NT2/D1 (cell line): ENCODE results near the gene CPD.
"Not testable (repeated sequence)": the region's sequence is repeated elsewhere in the genome, so short reads cannot be mapped to it uniquely, and the experiment has no call there.

ENCODE experiments used
- DNase-seq: peaks from one replicate; pipeline ENCODE4 v3.0.0-alpha.2; 2011; ENCODE audit warnings: low read depth, low spot score
- H3K27me3 ChIP-seq: 2 replicates; pipeline ENCODE4 v1.6.0; 2011; ENCODE audit warnings: mild to moderate bottlenecking; ENCODE audit not compliant: insufficient read length, insufficient read depth
- H3K36me3 ChIP-seq: 2 replicates; pipeline ENCODE4 v1.6.1; 2011; ENCODE audit warnings: mild to moderate bottlenecking, low read length, mixed read lengths; ENCODE audit not compliant: insufficient read depth, insufficient read length
- H3K4me1 ChIP-seq: 2 replicates; pipeline ENCODE4 v1.5.1; 2011; ENCODE audit not compliant: insufficient read depth, insufficient read length
- H3K4me3 ChIP-seq: 2 replicates; pipeline ENCODE4 v1.5.1; 2011; ENCODE audit warnings: low read depth; ENCODE audit not compliant: insufficient read length
- H3K9ac ChIP-seq: 2 replicates; pipeline ENCODE4 v1.6.0; 2011; ENCODE audit warnings: low read depth; ENCODE audit not compliant: insufficient read length
- H3K9me3 ChIP-seq: 2 replicates; pipeline ENCODE4 v1.5.1; 2011; ENCODE audit warnings: mild to moderate bottlenecking, low read length; ENCODE audit not compliant: insufficient read depth
- SUZ12 ChIP-seq: IDR thresholded peaks from 2 replicates; pipeline ENCODE4 v1.6.1; 2011; ENCODE audit not compliant: insufficient read length, insufficient read depth; ENCODE audit errors: extremely low read depth
- YY1 ChIP-seq: IDR thresholded peaks from 2 replicates; pipeline ENCODE4 v1.6.1; 2011; ENCODE audit not compliant: insufficient read length, insufficient read depth
- ZNF274 ChIP-seq: IDR thresholded peaks from 2 replicates; pipeline ENCODE4 v1.6.1; 2011; ENCODE audit warnings: mild to moderate bottlenecking, low read depth, low read length

Gene CPD

DNA sequence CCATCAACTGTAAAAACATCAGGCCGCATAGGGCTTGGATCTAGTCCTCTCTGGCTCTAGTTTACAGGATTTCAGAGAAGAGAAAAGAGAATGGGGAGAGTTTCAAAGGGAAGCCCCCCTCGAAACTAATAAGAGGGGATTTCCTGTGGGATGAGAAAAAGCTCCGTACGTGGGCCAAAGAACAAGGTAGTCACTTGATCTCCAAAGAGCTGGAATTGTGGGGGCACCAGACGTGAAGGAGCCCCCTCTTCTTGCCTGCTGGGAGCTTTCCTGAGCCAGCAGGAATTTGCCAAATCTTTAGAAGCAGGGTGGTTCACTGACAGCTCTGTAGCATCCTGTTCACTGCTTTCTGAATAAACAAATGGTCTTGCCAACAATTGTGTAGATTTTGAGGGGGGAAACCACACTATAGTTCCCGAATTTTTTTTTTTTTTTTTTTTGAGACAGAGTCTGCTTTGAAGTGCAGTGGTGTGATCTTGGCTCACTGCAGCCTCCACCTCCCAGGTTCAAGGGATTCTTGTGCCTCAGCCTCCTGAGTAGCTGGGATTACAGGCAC is 37.8 kb upstream of the CPD start:
- DNase-seq: peak; percentile 1
- no peak for TF ChIP-seq ZNF274
- no peak for TF ChIP-seq YY1
- no peak for TF ChIP-seq SUZ12
- H3K9ac ChIP-seq: no peak overlapping the region
- H3K36me3 ChIP-seq: no peaks in the 10 kb centered on the region
- H3K4me1 ChIP-seq: peaks cover 7% of the 10 kb centered on the region
- no peaks in the 10 kb centered on the region for H3K9me3 ChIP-seq
- no peak overlapping the region for H3K4me3 ChIP-seq
- peaks cover 4% of the 10 kb centered on the region for H3K27me3 ChIP-seq

DNA sequence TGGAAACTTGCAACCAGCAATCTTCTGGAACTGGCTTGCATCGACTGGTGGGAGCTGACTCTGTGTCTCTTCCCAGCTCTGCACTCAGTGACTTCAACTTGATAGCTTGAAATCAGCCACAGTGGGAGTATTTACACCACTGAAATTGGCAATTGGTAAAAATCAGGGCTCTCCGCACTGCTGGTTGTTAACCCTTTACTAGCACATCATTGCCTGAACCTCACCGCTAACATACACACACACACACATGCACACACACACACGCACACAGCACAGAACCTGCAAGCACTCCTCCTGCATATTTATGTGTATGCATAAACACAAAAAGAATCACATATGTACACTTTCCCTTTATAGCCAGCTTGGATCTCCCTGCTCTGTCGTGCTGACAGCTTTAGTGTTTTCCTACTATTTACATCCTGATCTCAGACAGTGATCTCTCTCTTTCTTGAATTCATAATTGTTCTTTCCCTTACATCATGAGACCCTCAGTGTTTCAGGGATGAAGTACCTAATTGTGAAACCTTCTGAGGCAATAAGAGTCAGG is 37.0 kb upstream of the CPD start:
- Histone ChIP-seq H3K36me3 (no peaks in the 10 kb centered on the region), H3K27me3 (peaks cover 4% of the 10 kb centered on the region), H3K9me3 (no peaks in the 10 kb centered on the region), H3K9ac (no peak overlapping the region), H3K4me3 (no peak overlapping the region), H3K4me1 (peaks cover 7% of the 10 kb centered on the region)
- no peak for DNase-seq
- TF ChIP-seq SUZ12 (no peak), YY1 (no peak), ZNF274 (no peak)

DNA sequence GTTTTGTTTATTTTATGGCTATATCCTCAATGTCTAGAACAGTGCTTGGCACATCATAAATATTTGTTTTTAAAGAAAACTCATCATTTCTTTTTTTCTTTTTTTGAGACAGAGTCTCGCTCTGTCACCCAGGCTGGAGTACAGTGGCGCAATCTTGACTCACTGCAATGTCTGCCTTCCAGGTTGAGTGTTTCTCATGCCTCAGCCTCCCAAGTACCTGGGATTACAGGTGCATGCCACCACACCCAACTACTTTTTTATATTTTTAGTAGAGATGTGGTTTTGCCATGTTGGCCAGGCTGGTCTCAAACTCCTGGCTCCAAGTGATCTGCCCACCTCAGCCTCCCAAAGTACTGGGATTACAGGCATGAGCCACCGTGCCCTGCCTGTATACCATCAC is 35.5 kb upstream of the CPD start:
- DNase-seq, H3K4me3 ChIP-seq, H3K9ac ChIP-seq, H3K4me1 ChIP-seq, H3K27me3 ChIP-seq, H3K9me3 ChIP-seq, H3K36me3 ChIP-seq: not testable (repeated sequence)

DNA sequence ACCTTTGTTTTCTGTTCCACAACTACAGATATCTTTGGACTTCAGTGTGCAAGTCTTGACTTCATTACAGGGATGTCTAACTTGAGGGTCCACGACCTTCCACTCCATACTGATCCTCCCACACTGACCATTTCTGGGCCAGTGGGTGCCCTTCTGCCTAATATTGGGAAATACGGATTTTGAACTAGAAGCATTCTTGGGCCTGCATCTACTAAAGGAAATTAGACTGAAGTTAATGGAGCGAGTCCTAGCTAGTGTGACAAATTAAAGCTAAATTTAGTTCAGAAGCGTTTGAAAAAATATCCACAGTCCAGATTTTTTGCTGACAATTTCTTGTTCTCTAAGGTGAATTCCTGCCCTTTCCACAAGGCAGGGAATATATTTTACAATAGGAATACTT is 34.9 kb upstream of the CPD start:
- H3K36me3 ChIP-seq: no peaks in the 10 kb centered on the region
- no peak for DNase-seq
- no peak overlapping the region for H3K9ac ChIP-seq
- TF ChIP-seq ZNF274: no peak
- no peak for TF ChIP-seq SUZ12
- no peak for TF ChIP-seq YY1
- peaks cover 4% of the 10 kb centered on the region for H3K27me3 ChIP-seq
- H3K4me1 ChIP-seq: peaks cover 7% of the 10 kb centered on the region
- no peak overlapping the region for H3K4me3 ChIP-seq
- H3K9me3 ChIP-seq: no peaks in the 10 kb centered on the region

DNA sequence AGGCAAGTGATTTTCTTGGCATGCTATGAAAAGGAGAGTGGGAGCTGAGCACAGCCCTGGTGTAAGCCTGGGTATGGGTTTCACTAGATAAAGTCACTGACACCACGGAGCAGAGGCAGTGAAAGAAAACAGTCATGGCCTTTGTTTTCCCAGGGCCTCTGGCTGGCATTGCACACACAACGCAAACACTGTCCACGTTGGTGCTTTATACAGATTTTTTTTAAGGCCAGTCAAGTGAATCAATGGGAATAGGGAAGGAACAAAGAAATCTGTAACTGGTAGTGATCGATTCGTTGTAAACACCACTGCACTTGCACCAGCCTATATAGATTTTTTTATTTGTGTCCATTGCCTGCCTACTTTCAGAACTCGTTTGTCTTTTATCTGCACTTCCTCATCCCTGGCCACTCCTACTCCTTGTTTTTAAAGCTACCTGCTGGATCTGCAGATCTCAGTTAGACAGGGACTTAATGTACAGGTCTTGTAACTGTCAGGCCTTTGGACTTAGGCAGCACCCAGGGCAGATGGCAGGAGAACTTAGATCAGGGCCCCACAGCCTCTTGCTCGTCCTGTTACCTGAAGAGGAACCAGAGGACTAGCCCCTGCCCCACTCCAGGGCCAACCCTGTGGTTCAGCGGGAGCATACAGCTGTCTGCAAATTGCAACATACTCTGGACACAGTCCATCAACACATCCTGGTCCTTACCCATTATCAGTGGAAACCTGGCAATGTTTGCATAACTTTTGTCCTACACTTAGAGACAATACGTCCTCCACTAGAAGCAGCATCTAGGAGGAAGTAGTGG is 34.2 kb upstream of the CPD start:
- H3K27me3 ChIP-seq: peaks cover 4% of the 10 kb centered on the region
- DNase-seq: no peak
- H3K9ac ChIP-seq: no peak overlapping the region
- no peak overlapping the region for H3K4me3 ChIP-seq
- no peaks in the 10 kb centered on the region for H3K9me3 ChIP-seq
- H3K4me1 ChIP-seq: peaks cover 7% of the 10 kb centered on the region
- no peak for TF ChIP-seq SUZ12
- no peak for TF ChIP-seq ZNF274
- no peak for TF ChIP-seq YY1
- no peaks in the 10 kb centered on the region for H3K36me3 ChIP-seq

DNA sequence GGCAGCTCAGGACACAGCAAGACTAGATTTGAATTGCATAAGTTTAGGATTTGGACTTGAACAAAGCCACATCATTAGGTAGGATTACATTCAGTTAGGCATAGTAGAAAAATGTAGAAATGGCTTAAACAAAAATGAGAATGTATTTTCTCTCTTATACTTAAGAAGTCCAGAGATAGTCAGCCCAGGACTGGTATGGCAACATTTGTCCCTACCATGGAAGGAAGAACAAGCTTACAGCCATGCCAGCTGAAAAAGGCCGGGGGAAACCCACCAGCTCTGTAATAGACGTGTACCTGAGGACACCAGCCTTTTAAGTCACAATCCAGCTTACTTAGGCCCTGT is 33.7 kb upstream of the CPD start:
- no peak for DNase-seq
- Histone ChIP-seq H3K9me3 (no peaks in the 10 kb centered on the region), H3K4me3 (no peak overlapping the region), H3K36me3 (no peaks in the 10 kb centered on the region), H3K4me1 (peaks cover 7% of the 10 kb centered on the region), H3K9ac (no peak overlapping the region), H3K27me3 (peaks cover 4% of the 10 kb centered on the region)
- TF ChIP-seq SUZ12 (no peak), ZNF274 (no peak), YY1 (no peak)

DNA sequence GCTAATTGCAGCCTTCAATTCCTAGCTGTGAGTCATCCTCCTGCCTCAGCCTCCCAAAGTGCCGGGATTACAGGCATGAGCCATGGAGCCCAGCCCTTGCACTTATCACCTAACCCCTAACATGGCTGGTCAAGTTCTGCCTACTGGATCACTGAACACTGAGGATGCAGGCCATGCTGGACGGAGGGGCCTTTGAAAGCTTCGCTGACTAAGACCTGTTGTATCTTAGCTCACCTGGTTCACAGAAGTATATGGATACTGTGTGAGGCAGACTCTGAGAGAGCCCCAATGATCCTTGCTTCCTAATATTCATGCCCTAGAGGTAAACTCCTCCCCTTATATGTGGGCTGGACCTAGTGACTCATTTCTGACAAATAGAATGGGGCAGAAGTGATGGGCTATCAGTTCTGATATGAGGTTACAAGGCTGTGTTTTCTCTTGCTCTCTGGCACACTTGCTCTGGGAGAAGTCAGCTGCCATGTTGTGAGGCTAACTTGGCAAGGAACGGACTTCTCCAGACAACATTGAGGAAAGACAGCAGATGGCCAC is 33.1 kb upstream of the CPD start:
- DNase-seq: no peak
- peaks cover 4% of the 10 kb centered on the region for H3K27me3 ChIP-seq
- H3K9me3 ChIP-seq: no peaks in the 10 kb centered on the region
- no peak overlapping the region for H3K4me3 ChIP-seq
- peaks cover 7% of the 10 kb centered on the region for H3K4me1 ChIP-seq
- TF ChIP-seq YY1 (no peak), ZNF274 (no peak), SUZ12 (no peak)
- H3K36me3 ChIP-seq: no peaks in the 10 kb centered on the region
- H3K9ac ChIP-seq: no peak overlapping the region
